ENCODE results near the gene MAB21L1. TPM values are rescaled to one million over a fixed set of nuclear protein-coding genes. Genes with fewer than 3 reads are reported as not detected.

Gene MAB21L1
- total RNA-seq, 3 donors from 2014 or later (not counting 1 experiment from before 2014, with no cell fraction given): 0.20 TPM; not detected in 2

GRCh38 chr13:35479706-35480105, 3.2 kb upstream of the MAB21L1 start:
- H3K4me1 ChIP-seq (ENCODE audit: control insufficient read depth, insufficient read depth, low read length): peaks cover 28% of the 10 kb centered on the region
- peaks cover 59% of the 10 kb centered on the region for H3K27me3 ChIP-seq (ENCODE audit: control insufficient read depth, insufficient read depth, low read length)
- no peak overlapping the region for H3K4me3 ChIP-seq (ENCODE audit: low read length)
- peaks cover 33 to 34% of the 10 kb centered on the region in 2 donors for H3K4me1 Mint-ChIP-seq
- TF ChIP-seq CTCF (IDR thresholded peaks at IDR 0.05): no peak
- WGBS (ENCODE audit: insufficient coverage): no CpG with 5 or more reads among the region's 1 CpG
- peaks cover 2% of the 10 kb centered on the region for H3K36me3 Mint-ChIP-seq
- no peaks in the 10 kb centered on the region for H3K9me3 Mint-ChIP-seq
- no peak for DNase-seq
- no peak overlapping the region for H3K27ac Mint-ChIP-seq
- no peaks in the 10 kb centered on the region for H3K36me3 ChIP-seq (ENCODE audit: control insufficient read depth, insufficient read depth, low read length)
- H3K4me3 Mint-ChIP-seq: no peak overlapping the region
- H3K27ac ChIP-seq (ENCODE audit: low read length): no peak overlapping the region
- ATAC-seq: no peak
- H3K27me3 Mint-ChIP-seq (ENCODE audit: low read depth in 2 of 2): peaks cover 58 to 60% of the 10 kb centered on the region in 2 donors
- intact Hi-C loops (cut with micrococcal nuclease): no loop called here
- peaks cover 3% of the 10 kb centered on the region for H3K9me3 ChIP-seq (ENCODE audit: control insufficient read depth, insufficient read depth, low read length)

GRCh38 chr13:35479038-35479492, 2.6 kb upstream of the MAB21L1 start:
- peaks cover 28% of the 10 kb centered on the region for H3K4me1 ChIP-seq (ENCODE audit: control insufficient read depth, insufficient read depth, low read length)
- ATAC-seq (no peak), DNase-seq (no peak)
- TF ChIP-seq CTCF (IDR thresholded peaks at IDR 0.05): no peak
- Mint-ChIP-seq H3K36me3 (peaks cover 7% of the 10 kb centered on the region), H3K4me3 (no peak overlapping the region), H3K4me1 (peaks cover 33 to 34% of the 10 kb centered on the region in 2 donors), H3K27ac (no peak overlapping the region), H3K27me3 (ENCODE audit: low read depth in 2 of 2) (peaks cover 63% of the 10 kb centered on the region in 2 donors), H3K9me3 (no peaks in the 10 kb centered on the region)
- intact Hi-C loops (cut with micrococcal nuclease): no loop called here
- H3K36me3 ChIP-seq (ENCODE audit: control insufficient read depth, insufficient read depth, low read length): no peaks in the 10 kb centered on the region
- H3K4me3 ChIP-seq (ENCODE audit: low read length): no peak overlapping the region
- 52% methylated on average over 14 of the region's 14 CpGs for WGBS (ENCODE audit: insufficient coverage)
- peaks cover 63% of the 10 kb centered on the region for H3K27me3 ChIP-seq (ENCODE audit: control insufficient read depth, insufficient read depth, low read length)
- peaks cover 3% of the 10 kb centered on the region for H3K9me3 ChIP-seq (ENCODE audit: control insufficient read depth, insufficient read depth, low read length)
- H3K27ac ChIP-seq (ENCODE audit: low read length): no peak overlapping the region

GRCh38 chr13:35478271-35479037, 2.0 kb upstream of the MAB21L1 start:
- intact Hi-C loops (cut with micrococcal nuclease): no loop called here
- no peaks in the 10 kb centered on the region for H3K9me3 Mint-ChIP-seq
- peak overlapping the region; percentile 25 for H3K4me3 Mint-ChIP-seq
- no peak for TF ChIP-seq CTCF (IDR thresholded peaks at IDR 0.05)
- DNase-seq (no peak), ATAC-seq (peak in 1 of 3 donors; percentile 14)
- H3K27ac Mint-ChIP-seq: no peak overlapping the region
- no peak overlapping the region for H3K27ac ChIP-seq (ENCODE audit: low read length)
- H3K4me3 ChIP-seq (ENCODE audit: low read length): no peak overlapping the region
- H3K4me1 Mint-ChIP-seq: peaks cover 33 to 34% of the 10 kb centered on the region in 2 donors
- H3K27me3 Mint-ChIP-seq (ENCODE audit: low read depth in 2 of 2): peaks cover 57 to 59% of the 10 kb centered on the region in 2 donors
- H3K4me1 ChIP-seq (ENCODE audit: control insufficient read depth, insufficient read depth, low read length): peaks cover 28% of the 10 kb centered on the region
- WGBS (ENCODE audit: insufficient coverage): 15% methylated on average over 51 of the region's 51 CpGs
- H3K27me3 ChIP-seq (ENCODE audit: control insufficient read depth, insufficient read depth, low read length): peaks cover 63% of the 10 kb centered on the region
- peaks cover 3% of the 10 kb centered on the region for H3K9me3 ChIP-seq (ENCODE audit: control insufficient read depth, insufficient read depth, low read length)
- H3K36me3 ChIP-seq (ENCODE audit: control insufficient read depth, insufficient read depth, low read length): no peaks in the 10 kb centered on the region
- peaks cover 7% of the 10 kb centered on the region for H3K36me3 Mint-ChIP-seq
